NCI-H2171 treated with DMSO at 0.1 percent for 48 hours (cell line): ENCODE results near the gene DAG1.
"Not testable (repeated sequence)": the region's sequence is repeated elsewhere in the genome, so short reads cannot be mapped to it uniquely, and the experiment has no call there.

Experiments used
- DNase-seq: peaks from one replicate; lab custom pipeline; 2025; lab: John Stamatoyannopoulos, UW

Gene DAG1

GRCh38 chr3:49470714-49471420 lies 800 bp downstream of the DAG1 start:
- DNase-seq = no peak

GRCh38 chr3:49471856-49472495 lies 1.9 kb downstream of the DAG1 start:
- no peak for DNase-seq

GRCh38 chr3:49476563-49476962 lies 6.5 kb downstream of the DAG1 start:
- no peak for DNase-seq

GRCh38 chr3:49482766-49483165 lies 12.7 kb downstream of the DAG1 start:
- DNase-seq = no peak

GRCh38 chr3:49484471-49484870 lies 14.4 kb downstream of the DAG1 start:
- DNase-seq = no peak

GRCh38 chr3:49489247-49489646 lies 19.2 kb downstream of the DAG1 start:
- no peak for DNase-seq

GRCh38 chr3:49492969-49493368 lies 22.9 kb downstream of the DAG1 start:
- DNase-seq = no peak

GRCh38 chr3:49493901-49494300 lies 23.8 kb downstream of the DAG1 start:
- DNase-seq = no peak

- DNase-seq = no peak
Measured at GRCh38 chr3:49495023-49495422, 25.0 kb downstream of the DAG1 start.

GRCh38 chr3:49496845-49497244 lies 26.8 kb downstream of the DAG1 start:
- DNase-seq = not testable (repeated sequence)

GRCh38 chr3:49497606-49498005 lies 27.5 kb downstream of the DAG1 start:
- DNase-seq = no peak

GRCh38 chr3:49498239-49498638 lies 28.2 kb downstream of the DAG1 start:
- no peak for DNase-seq

GRCh38 chr3:49498648-49499047 lies 28.6 kb downstream of the DAG1 start:
- no peak for DNase-seq

GRCh38 chr3:49500205-49500731 lies 30.2 kb downstream of the DAG1 start:
- DNase-seq = no peak

- DNase-seq = no peak
Measured at GRCh38 chr3:49500732-49501609, 30.9 kb downstream of the DAG1 start.

GRCh38 chr3:49501842-49502241 lies 31.8 kb downstream of the DAG1 start:
- no peak for DNase-seq

GRCh38 chr3:49506906-49507305 lies 36.8 kb downstream of the DAG1 start:
- DNase-seq = no peak

- DNase-seq = no peak
Measured at GRCh38 chr3:49509028-49509561, 39.0 kb downstream of the DAG1 start.

GRCh38 chr3:49511639-49512038 lies 41.6 kb downstream of the DAG1 start:
- DNase-seq = no peak

GRCh38 chr3:49512781-49513355 lies 42.8 kb downstream of the DAG1 start:
- no peak for DNase-seq

GRCh38 chr3:49513494-49514124 lies 43.5 kb downstream of the DAG1 start:
- DNase-seq = no peak
